Adrenal gland (tissue), 12 donors: ENCODE results near the gene CA10. TPM values are rescaled to one million over a fixed set of nuclear protein-coding genes. Genes with fewer than 3 reads are reported as not detected.

Source experiments
- DNase-seq, 7 donors: peaks; one replicate each; pipeline ENCODE4 v3.0.0-alpha.2; 2019 to 2020
- H3K27ac ChIP-seq, 5 donors: fragments of 200-600 bp; sonication (generic) in 4 of 5; 1 replicate in 3 of 5; 2 replicates in 2 of 5; pipeline versions ENCODE4 v1.5.1 to v1.8.0; 2016 to 2020; ENCODE audit warnings: mild to moderate bottlenecking in 1 of 5
- H3K27me3 ChIP-seq: fragments of 200-600 bp; 2 replicates; pipeline ENCODE4 v1.8.0; 2021
- H3K36me3 ChIP-seq, 2 donors: fragments of 200-600 bp; replicated peaks in 1 of 2; 1 replicate in 1 of 2; 2 replicates in 1 of 2; pipeline versions ENCODE4 v1.5.1 to v1.8.0; 2018 to 2022
- H3K4me1 ChIP-seq, 2 donors: fragments of 200-600 bp; replicated peaks in 1 of 2; 1 replicate in 1 of 2; 2 replicates in 1 of 2; pipeline versions ENCODE4 v1.5.1 to v1.8.0; 2018 to 2021
- H3K4me3 ChIP-seq, 4 donors: fragments of 200-600 bp; sonication (generic) in 3 of 4; one replicate each; pipeline ENCODE4 v1.5.1; 2016 to 2018
- H3K9me3 ChIP-seq, 3 donors: fragments of 200-600 bp; sonication (generic) in 1 of 3; replicated peaks in 1 of 3; 1 replicate in 2 of 3; 2 replicates in 1 of 3; pipeline versions ENCODE4 v1.5.1 to v1.8.0; 2016 to 2021
- CTCF ChIP-seq, 6 experiments: fragments of 450-650 bp in 4 of 6; fragments of 200-600 bp in 2 of 6; sonication (generic) in 1 of 6; IDR thresholded peaks; 1 replicate in 5 of 6; 2 replicates in 1 of 6; pipeline versions ENCODE4 v1.5.1 to v1.8.0; 2016 to 2021; ENCODE audit warnings: antibody characterized with exemption in 6 of 6, mild to moderate bottlenecking in 2 of 6, moderate library complexity in 1 of 6
- POLR2A ChIP-seq, 2 donors: fragments of 450-650 bp; IDR thresholded peaks; one replicate each; pipeline ENCODE4 v1.6.1; 2017; ENCODE audit warnings: antibody characterized with exemption in 2 of 2, mild to moderate bottlenecking in 2 of 2, moderate library complexity in 1 of 2
- WGBS, 4 donors: extraction: QIAGEN DNeasy Blood & Tissue Kit in 2 of 4; methylation state at CpG; one replicate each; pipeline versions ENCODE4 v1.1.5 to v1.1.7; 2013 to 2017; 5-methylcytosine and 5-hydroxymethylcytosine counted together
- intact Hi-C, 2 donors: fragments of 100-400 bp; cut with DNase I; formaldehyde crosslinking; loops; one replicate each; pipeline versions ENCODE4 v1.14.1 to v1.15.0; 2022 to 2023
- polyA plus RNA-seq, 3 donors: library from polyadenylated mRNA; stranded (reverse); fragments of 200-250 nt in 2 of 3; fragments of 350-450 nt in 1 of 3; fragmentation: Illumina TruSeq in 1 of 3; extraction: RNeasy Lipid Tissue Mini Kit (QIAGEN cat#74804) in 1 of 3; gene quantifications; one replicate each; pipeline ENCODE4 v1.2.3, GENCODE V29; 2013 to 2014
- total RNA-seq, 9 donors: library from RNA; depleted of rRNA in 4 of 9; stranded (reverse); fragments of >200 nt in 4 of 9; fragments of 120-200 nt in 1 of 9; fragmentation: NEBNext Ultra II Directional in 1 of 9; extraction: Animal tissue kit (Norgen Biotek cat#: 25700) in 1 of 9; gene quantifications; one replicate each; pipeline versions ENCODE4 v1.1.0 to v1.2.4, GENCODE V29; 2013 to 2023
- donor health status: healthy with polysubstance abuse.
- donor health status: Bipolar disorder and iron deficiency.
- donor health status: DM: yes; HTN: yes; CAD: no.
- donor health status: DM: no; HTN: no; CAD: no.
- donor health status: DM: no; HTN: no; CAD: no.
- donor health status: DM: yes; HTN: yes; CAD: no.

The CA10 gene
- total and polyA plus RNA-seq, 12 donors: 0.27 to 3.1 (median 2.5) TPM; not detected in 5

- Histone ChIP-seq H3K27me3 (peaks cover 4% of the 10 kb centered on the region), H3K9me3 (no peaks in the 10 kb centered on the region), H3K4me3 (no peak overlapping the region), H3K36me3 (no peaks in the 10 kb centered on the region), H3K4me1 (no peaks in the 10 kb centered on the region), H3K27ac (no peak overlapping the region)
- no peak for TF ChIP-seq CTCF (IDR thresholded peaks at IDR 0.05)
- no peak for TF ChIP-seq POLR2A (IDR thresholded peaks at IDR 0.05)
- intact Hi-C loops: no loop called here
- no peak for DNase-seq
Measured at GRCh38 chr17:51914577-51914976, 243.9 kb downstream of the CA10 start.

- H3K27me3 ChIP-seq: peaks cover 4% of the 10 kb centered on the region
- no peaks in the 10 kb centered on the region for H3K36me3 ChIP-seq
- no peak overlapping the region for H3K27ac ChIP-seq
- no peak for DNase-seq
- TF ChIP-seq CTCF (IDR thresholded peaks at IDR 0.05) (no peak), POLR2A (IDR thresholded peaks at IDR 0.05) (no peak)
- intact Hi-C loops: no loop called here
- WGBS, 4 donors: 33 to 59% (median 48%) methylated on average over 4 of the region's 4 CpGs
- H3K9me3 ChIP-seq: no peaks in the 10 kb centered on the region
- no peak overlapping the region for H3K4me3 ChIP-seq
- no peaks in the 10 kb centered on the region for H3K4me1 ChIP-seq
Measured at GRCh38 chr17:51913491-51914205, 244.9 kb downstream of the CA10 start.

GRCh38 chr17:51912939-51913338 is 245.6 kb downstream of the CA10 start:
- H3K36me3 ChIP-seq: no peaks in the 10 kb centered on the region
- no peak for TF ChIP-seq POLR2A (IDR thresholded peaks at IDR 0.05)
- TF ChIP-seq CTCF (IDR thresholded peaks at IDR 0.05): no peak
- DNase-seq: no peak
- no peaks in the 10 kb centered on the region for H3K4me1 ChIP-seq
- WGBS, 4 donors: 27 to 43% (median 36%) methylated on average over 2 of the region's 2 CpGs
- H3K27me3 ChIP-seq: peaks cover 4% of the 10 kb centered on the region
- no peak overlapping the region for H3K27ac ChIP-seq
- H3K4me3 ChIP-seq: no peak overlapping the region
- H3K9me3 ChIP-seq: no peaks in the 10 kb centered on the region
- intact Hi-C loops: no loop called here

GRCh38 chr17:51911237-51911636 is 247.3 kb downstream of the CA10 start:
- Histone ChIP-seq H3K9me3 (no peaks in the 10 kb centered on the region), H3K4me3 (no peak overlapping the region), H3K36me3 (no peaks in the 10 kb centered on the region), H3K4me1 (no peaks in the 10 kb centered on the region), H3K27ac (no peak overlapping the region), H3K27me3 (peaks cover 4% of the 10 kb centered on the region)
- no peak for DNase-seq
- intact Hi-C loops: no loop called here
- TF ChIP-seq CTCF (IDR thresholded peaks at IDR 0.05) (no peak), POLR2A (IDR thresholded peaks at IDR 0.05) (no peak)
- WGBS, 4 donors: 80 to 85% (median 82%) methylated on average over 6 of the region's 6 CpGs
